Caco-2 (cell line): Measurements from ENCODE around the gene CACNA1B. TPM values are rescaled to one million over a fixed set of nuclear protein-coding genes. Genes with fewer than 3 reads are reported as not detected.
"Not testable (repeated sequence)": the region's sequence is repeated elsewhere in the genome, so short reads cannot be mapped to it uniquely, and the experiment has no call there.

Experiments used
- BruUV-seq: library from RNA; stranded (reverse); fragments of 400-500 nt; replicated peaks from 2 replicates; lab custom pipeline; 2021; lab: Mats Ljungman, UMichigan
- CTCF ChIA-PET: fragments of 300-600 bp; sonication (Branson Sonifier 250); formaldehyde crosslinking; loops from one replicate; lab custom pipeline; 2022; ENCODE audit warnings: antibody characterized with exemption; lab: Charles Lee
- POLR2A ChIA-PET: fragments of 300-600 bp; sonication (Branson Sonifier 250); formaldehyde crosslinking; loops from one replicate; lab custom pipeline; 2022; ENCODE audit warnings: antibody characterized with exemption; lab: Charles Lee
- DNase-seq, 2 experiments: peaks; one replicate each; pipeline versions ENCODE4 v3.0.0 to v3.0.0-alpha.2; 2020 to 2022
- H3K27me3 ChIP-seq: replicated peaks from 2 replicates; pipeline ENCODE4 v1.6.0; 2011; ENCODE audit warnings: low read length; ENCODE audit not compliant: control insufficient read depth, insufficient read depth
- H3K36me3 ChIP-seq: 2 replicates; pipeline ENCODE4 v1.5.1; 2011; ENCODE audit warnings: low read length; ENCODE audit not compliant: control insufficient read depth, insufficient read depth
- H3K4me1 ChIP-seq: fragments of 250-450 bp; sonication (Bioruptor Pico); 2 replicates; pipeline ENCODE4 v1.5.1; 2020; ENCODE audit warnings: mild to moderate bottlenecking
- H3K4me3 ChIP-seq: 2 replicates; pipeline ENCODE4 v1.5.1; 2011; ENCODE audit warnings: low read depth, mild to moderate bottlenecking, control low read depth, low read length
- H3K9me3 ChIP-seq: fragments of 250-450 bp; sonication (Bioruptor Pico); 2 replicates; pipeline ENCODE4 v1.5.1; 2020; ENCODE audit warnings: mild to moderate bottlenecking, moderate library complexity
- H3K27ac Mint-ChIP-seq: one replicate; pipeline ENCODE4 v1.8.0; 2022; ENCODE audit warnings: mixed read lengths; ENCODE audit not compliant: unreplicated experiment
- H3K27me3 Mint-ChIP-seq: one replicate; pipeline ENCODE4 v1.8.0; 2022; ENCODE audit warnings: mixed read lengths; ENCODE audit not compliant: insufficient read depth, unreplicated experiment
- H3K36me3 Mint-ChIP-seq: one replicate; pipeline ENCODE4 v1.8.0; 2022; ENCODE audit warnings: mild to moderate bottlenecking, mixed read lengths; ENCODE audit not compliant: insufficient read depth, unreplicated experiment
- H3K4me1 Mint-ChIP-seq: one replicate; pipeline ENCODE4 v1.8.0; 2022; ENCODE audit warnings: low read depth, mixed read lengths; ENCODE audit not compliant: unreplicated experiment
- H3K4me3 Mint-ChIP-seq: one replicate; pipeline ENCODE4 v1.8.0; 2022; ENCODE audit warnings: mild to moderate bottlenecking, moderate library complexity, mixed read lengths; ENCODE audit not compliant: unreplicated experiment
- H3K9me3 Mint-ChIP-seq: one replicate; pipeline ENCODE4 v1.8.0; 2022; ENCODE audit warnings: mixed read lengths; ENCODE audit not compliant: unreplicated experiment
- CTCF ChIP-seq, 2 experiments: fragments of 200-600 bp in 1 of 2; IDR thresholded peaks; 1 replicate in 1 of 2; 2 replicates in 1 of 2; pipeline versions ENCODE4 v1.5.1 to v1.8.0; 2011 to 2022; ENCODE audit warnings: antibody characterized with exemption in 1 of 2, control low read depth in 1 of 2, inconsistent platforms in 1 of 2, low read depth in 1 of 2, low read length in 1 of 2, mild to moderate bottlenecking in 1 of 2, moderate library complexity in 1 of 2; ENCODE audit not compliant: insufficient read depth in 1 of 2, severe bottlenecking in 1 of 2, unreplicated experiment in 1 of 2
- intact Hi-C: fragments of 100-400 bp; cut with micrococcal nuclease; formaldehyde crosslinking; loops from one replicate; pipeline ENCODE4 v1.10.0; 2022; ENCODE audit not compliant: unreplicated experiment
- total RNA-seq: library from RNA; stranded (reverse); gene quantifications from 2 replicates; pipeline ENCODE4 v1.2.3, GENCODE V29; 2022

Gene CACNA1B
- total RNA-seq, 1 experiment from 2014 or later, result 0.11 TPM

GRCh38 chr9:138111607-138112006 is 234.0 kb downstream of the CACNA1B start:
- ChIA-PET CTCF (no interaction called here), POLR2A (no interaction called here)
- peaks cover 7% of the 10 kb centered on the region for H3K27me3 Mint-ChIP-seq
- H3K27me3 ChIP-seq, result no peaks in the 10 kb centered on the region
- no peak overlapping the region for H3K4me3 ChIP-seq
- H3K9me3 Mint-ChIP-seq, result no peaks in the 10 kb centered on the region
- no peaks in the 10 kb centered on the region for H3K36me3 Mint-ChIP-seq
- H3K36me3 ChIP-seq, result no peaks in the 10 kb centered on the region
- no peak overlapping the region for H3K27ac Mint-ChIP-seq
- intact Hi-C loops, result no loop called here
- no peak overlapping the region for H3K4me3 Mint-ChIP-seq
- no TSS peak for BruUV-seq
- DNase-seq, result no peak
- H3K9me3 ChIP-seq, result no peaks in the 10 kb centered on the region
- TF ChIP-seq CTCF (IDR thresholded peaks at IDR 0.05; ENCODE audit: insufficient read depth in 1 of 2, low read depth in 1 of 2, low read length in 1 of 2, severe bottlenecking in 1 of 2, unreplicated experiment in 1 of 2), result no peak
- H3K4me1 ChIP-seq, result no peaks in the 10 kb centered on the region
- H3K4me1 Mint-ChIP-seq, result no peaks in the 10 kb centered on the region

- peaks cover 3% of the 10 kb centered on the region for H3K27me3 Mint-ChIP-seq
- H3K9me3 Mint-ChIP-seq, result no peaks in the 10 kb centered on the region
- H3K27ac Mint-ChIP-seq, result no peak overlapping the region
- Histone ChIP-seq H3K9me3 (no peaks in the 10 kb centered on the region), H3K36me3 (no peaks in the 10 kb centered on the region), H3K27me3 (no peaks in the 10 kb centered on the region), H3K4me1 (no peaks in the 10 kb centered on the region), H3K4me3 (no peak overlapping the region)
- no peaks in the 10 kb centered on the region for H3K4me1 Mint-ChIP-seq
- DNase-seq, result no peak
- ChIA-PET CTCF (no interaction called here), POLR2A (no interaction called here)
- no peaks in the 10 kb centered on the region for H3K36me3 Mint-ChIP-seq
- no peak for TF ChIP-seq CTCF (IDR thresholded peaks at IDR 0.05; ENCODE audit: insufficient read depth in 1 of 2, low read depth in 1 of 2, low read length in 1 of 2, severe bottlenecking in 1 of 2, unreplicated experiment in 1 of 2)
- H3K4me3 Mint-ChIP-seq, result no peak overlapping the region
- intact Hi-C loops, result no loop called here
- BruUV-seq, result no TSS peak
These were observed 234.6 kb downstream of the CACNA1B start for GRCh38 chr9:138112090-138112748.

- Histone ChIP-seq H3K4me1 (no peaks in the 10 kb centered on the region), H3K27me3 (no peaks in the 10 kb centered on the region), H3K9me3 (no peaks in the 10 kb centered on the region), H3K36me3 (no peaks in the 10 kb centered on the region), H3K4me3 (no peak overlapping the region)
- CTCF ChIA-PET, result no interaction called here
- H3K4me1 Mint-ChIP-seq, result no peaks in the 10 kb centered on the region
- POLR2A ChIA-PET, result no interaction called here
- intact Hi-C loops, result no loop called here
- no peak overlapping the region for H3K27ac Mint-ChIP-seq
- DNase-seq, result peak in 1 of 2 experiments; percentile 24
- TF ChIP-seq CTCF (IDR thresholded peaks at IDR 0.05; ENCODE audit: insufficient read depth in 1 of 2, low read depth in 1 of 2, low read length in 1 of 2, severe bottlenecking in 1 of 2, unreplicated experiment in 1 of 2), result no peak
- no peaks in the 10 kb centered on the region for H3K9me3 Mint-ChIP-seq
- no TSS peak for BruUV-seq
- no peaks in the 10 kb centered on the region for H3K36me3 Mint-ChIP-seq
- peaks cover 3% of the 10 kb centered on the region for H3K27me3 Mint-ChIP-seq
- no peak overlapping the region for H3K4me3 Mint-ChIP-seq
These were observed 235.4 kb downstream of the CACNA1B start for GRCh38 chr9:138112791-138113600.

- H3K4me3 ChIP-seq, H3K27ac Mint-ChIP-seq, H3K4me1 Mint-ChIP-seq, H3K36me3 Mint-ChIP-seq, H3K9me3 ChIP-seq, POLR2A ChIA-PET, BruUV-seq, H3K27me3 Mint-ChIP-seq, H3K9me3 Mint-ChIP-seq, H3K36me3 ChIP-seq, H3K27me3 ChIP-seq, H3K4me3 Mint-ChIP-seq, intact Hi-C loops, H3K4me1 ChIP-seq: not testable (repeated sequence)
- CTCF ChIA-PET, result interaction anchor here (0.6 kb wide), 1 partner anchor 15 kb away, joined by 5 read pairs; no protein-coding TSS in a partner anchor
- DNase-seq, result peak in 1 of 2 experiments; percentile 33
These were observed 236.2 kb downstream of the CACNA1B start for GRCh38 chr9:138113701-138114325.
